GM13977 (cell line): Measurements from ENCODE around the gene IGSF21.

Source experiments
- DNase-seq: peaks from one replicate; pipeline ENCODE4 v3.0.0; 2012; ENCODE audit warnings: low spot score
- CTCF ChIP-seq: IDR thresholded peaks from 2 replicates; pipeline ENCODE4 v1.5.1; 2012; ENCODE audit warnings: mild to moderate bottlenecking, control low read depth; ENCODE audit not compliant: insufficient read depth; ENCODE audit errors: extremely low read depth, missing control alignments
- in situ Hi-C: fragments of 300-500 bp; cut with MboI; formaldehyde crosslinking; loops from one replicate; pipeline ENCODE4 v1.12.0; 2022; ENCODE audit warnings: low sequenced_read_pairs, low pct_unique_long_range_greater_than_20kb, mixed read lengths, inconsistent platforms; ENCODE audit not compliant: unreplicated experiment

The IGSF21 gene

GRCh38 chr1:18198260-18198659 lies 90.7 kb downstream of the IGSF21 start:
- TF ChIP-seq CTCF = no peak
- in situ Hi-C loops = no loop called here
- DNase-seq = no peak

- no peak for TF ChIP-seq CTCF
- DNase-seq = no peak
- in situ Hi-C loops = no loop called here
Observed at GRCh38 chr1:18199462-18199861, 91.9 kb downstream of the IGSF21 start.

- no peak for DNase-seq
- no peak for TF ChIP-seq CTCF
- in situ Hi-C loops = no loop called here
Observed at GRCh38 chr1:18200136-18200717, 92.6 kb downstream of the IGSF21 start.

GRCh38 chr1:18200918-18201317 lies 93.3 kb downstream of the IGSF21 start:
- in situ Hi-C loops = no loop called here
- TF ChIP-seq CTCF = no peak
- DNase-seq = no peak

GRCh38 chr1:18201997-18202719 lies 94.6 kb downstream of the IGSF21 start:
- DNase-seq = no peak
- in situ Hi-C loops = no loop called here
- no peak for TF ChIP-seq CTCF

- no peak for TF ChIP-seq CTCF
- in situ Hi-C loops = no loop called here
- no peak for DNase-seq
Observed at GRCh38 chr1:18203645-18204044, 96.0 kb downstream of the IGSF21 start.
